OCI-LY1 (cell line): ENCODE results near the gene OR10H4.

Source experiments
- H2AFZ ChIP-seq: fragments of 200-600 bp; sonication (generic), shearing (Covaris generic); 2 replicates; pipeline ENCODE4 v1.6.0; 2014; ENCODE audit warnings: antibody characterized with exemption, mild to moderate bottlenecking, low read length
- H3F3A ChIP-seq: fragments of 200-600 bp; sonication (generic), shearing (Covaris generic); 2 replicates; pipeline ENCODE4 v1.6.0; 2014; ENCODE audit warnings: mild to moderate bottlenecking, antibody characterized with exemption, low read length, moderate library complexity; ENCODE audit not compliant: insufficient read depth
- H3K27ac ChIP-seq: fragments of 200-600 bp; sonication (generic); 2 replicates; pipeline ENCODE4 v1.5.1; 2014; ENCODE audit warnings: low read length, mixed run types, mild to moderate bottlenecking, low read depth; ENCODE audit not compliant: poor library complexity, severe bottlenecking
- H3K27me3 ChIP-seq: fragments of 200-600 bp; sonication (generic); 2 replicates; pipeline ENCODE4 v1.6.0; 2014; ENCODE audit warnings: antibody characterized with exemption, mild to moderate bottlenecking, low read length, moderate library complexity; ENCODE audit not compliant: insufficient read depth
- H3K36me3 ChIP-seq: fragments of 200-600 bp; sonication (generic); 2 replicates; pipeline ENCODE4 v1.6.1; 2014; ENCODE audit warnings: mild to moderate bottlenecking, antibody characterized with exemption, low read length, moderate library complexity, mixed read lengths; ENCODE audit not compliant: insufficient read depth
- H3K4me1 ChIP-seq: fragments of 200-600 bp; sonication (generic); 2 replicates; pipeline ENCODE4 v1.5.1; 2014; ENCODE audit warnings: mild to moderate bottlenecking, low read length, moderate library complexity; ENCODE audit not compliant: insufficient read depth, severe bottlenecking
- H3K4me2 ChIP-seq: fragments of 200-600 bp; sonication (generic), shearing (Covaris generic); 2 replicates; pipeline ENCODE4 v1.6.1; 2014; ENCODE audit warnings: low read length
- H3K4me3 ChIP-seq: fragments of 200-600 bp; sonication (generic); 2 replicates; pipeline ENCODE4 v1.5.1; 2014; ENCODE audit warnings: low read length, low read depth, mild to moderate bottlenecking, mixed read lengths; ENCODE audit not compliant: poor library complexity, severe bottlenecking
- H3K79me2 ChIP-seq: fragments of 200-600 bp; shearing (Covaris generic); 2 replicates; pipeline ENCODE4 v1.6.1; 2016; ENCODE audit warnings: mixed run types, low read length, mixed read lengths; ENCODE audit not compliant: insufficient read depth
- H3K9ac ChIP-seq: fragments of 200-600 bp; sonication (generic), shearing (Covaris generic); 2 replicates; pipeline ENCODE4 v1.6.1; 2014; ENCODE audit warnings: mild to moderate bottlenecking, low read length, mixed read lengths
- H3K9me2 ChIP-seq: fragments of 200-600 bp; sonication (generic), shearing (Covaris generic); 2 replicates; pipeline ENCODE4 v1.6.1; 2014; ENCODE audit warnings: low read depth, mild to moderate bottlenecking, low read length, mixed read lengths
- H3K9me3 ChIP-seq: fragments of 200-600 bp; shearing (Covaris generic); 2 replicates; pipeline ENCODE4 v1.6.1; 2014; ENCODE audit warnings: low read length, mixed read lengths
- H4K20me1 ChIP-seq: fragments of 200-600 bp; sonication (generic), shearing (Covaris generic); 2 replicates; pipeline ENCODE4 v1.6.0; 2016; ENCODE audit warnings: mild to moderate bottlenecking, low read length; ENCODE audit not compliant: insufficient read depth
- EZH2 ChIP-seq: fragments of 200-600 bp; sonication (generic), shearing (Covaris generic); IDR thresholded peaks from 2 replicates; pipeline ENCODE4 v1.8.0; 2017; ENCODE audit warnings: borderline replicate concordance, mixed run types, mild to moderate bottlenecking, antibody characterized with exemption, low read length, moderate library complexity, mixed read lengths
- TF ChIP-seq, protein P1 (sequence below): fragments of 200-600 bp; sonication (generic), shearing (Covaris generic); IDR thresholded peaks from 2 replicates; pipeline ENCODE4 v1.5.1; 2017; ENCODE audit warnings: mild to moderate bottlenecking, antibody characterized with exemption, low read length, moderate library complexity, mixed read lengths

OR10H4 gene

DNA sequence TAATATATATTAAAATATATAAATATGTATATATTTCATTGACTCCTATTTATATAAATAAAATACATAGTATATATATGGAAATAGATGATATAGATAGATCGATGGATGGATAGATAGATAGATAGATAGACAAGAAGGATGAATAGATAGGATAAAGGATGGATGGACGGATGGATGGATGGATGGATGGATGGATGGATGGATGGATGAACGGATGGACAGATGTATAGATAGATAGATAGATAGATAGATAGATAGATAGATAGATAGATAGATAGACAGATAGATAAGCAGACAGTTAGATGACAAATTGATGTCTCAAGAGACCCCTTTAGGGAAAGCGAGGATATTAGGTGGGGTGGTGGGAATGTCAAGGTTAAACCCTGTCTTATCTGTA lies 29.6 kb upstream of the OR10H4 start:
- H3K27ac ChIP-seq = no peak overlapping the region
- H3F3A ChIP-seq = no peaks in the 10 kb centered on the region
- no peaks in the 10 kb centered on the region for H4K20me1 ChIP-seq
- no peaks in the 10 kb centered on the region for H3K36me3 ChIP-seq
- H3K9me2 ChIP-seq = no peaks in the 10 kb centered on the region
- no peaks in the 10 kb centered on the region for H3K4me1 ChIP-seq
- H3K9ac ChIP-seq = no peak overlapping the region
- TF ChIP-seq, protein P1, sequence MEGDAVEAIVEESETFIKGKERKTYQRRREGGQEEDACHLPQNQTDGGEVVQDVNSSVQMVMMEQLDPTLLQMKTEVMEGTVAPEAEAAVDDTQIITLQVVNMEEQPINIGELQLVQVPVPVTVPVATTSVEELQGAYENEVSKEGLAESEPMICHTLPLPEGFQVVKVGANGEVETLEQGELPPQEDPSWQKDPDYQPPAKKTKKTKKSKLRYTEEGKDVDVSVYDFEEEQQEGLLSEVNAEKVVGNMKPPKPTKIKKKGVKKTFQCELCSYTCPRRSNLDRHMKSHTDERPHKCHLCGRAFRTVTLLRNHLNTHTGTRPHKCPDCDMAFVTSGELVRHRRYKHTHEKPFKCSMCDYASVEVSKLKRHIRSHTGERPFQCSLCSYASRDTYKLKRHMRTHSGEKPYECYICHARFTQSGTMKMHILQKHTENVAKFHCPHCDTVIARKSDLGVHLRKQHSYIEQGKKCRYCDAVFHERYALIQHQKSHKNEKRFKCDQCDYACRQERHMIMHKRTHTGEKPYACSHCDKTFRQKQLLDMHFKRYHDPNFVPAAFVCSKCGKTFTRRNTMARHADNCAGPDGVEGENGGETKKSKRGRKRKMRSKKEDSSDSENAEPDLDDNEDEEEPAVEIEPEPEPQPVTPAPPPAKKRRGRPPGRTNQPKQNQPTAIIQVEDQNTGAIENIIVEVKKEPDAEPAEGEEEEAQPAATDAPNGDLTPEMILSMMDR = no peak
- TF ChIP-seq EZH2 = no peak
- H3K4me2 ChIP-seq = no peak overlapping the region
- H2AFZ ChIP-seq = no peak overlapping the region
- H3K27me3 ChIP-seq = 0 out of 2 replicates have a peak, but pooled peaks cover under 1% of the 10 kb centered on the region
- no peak overlapping the region for H3K4me3 ChIP-seq
- H3K79me2 ChIP-seq = no peaks in the 10 kb centered on the region
- no peaks in the 10 kb centered on the region for H3K9me3 ChIP-seq

DNA sequence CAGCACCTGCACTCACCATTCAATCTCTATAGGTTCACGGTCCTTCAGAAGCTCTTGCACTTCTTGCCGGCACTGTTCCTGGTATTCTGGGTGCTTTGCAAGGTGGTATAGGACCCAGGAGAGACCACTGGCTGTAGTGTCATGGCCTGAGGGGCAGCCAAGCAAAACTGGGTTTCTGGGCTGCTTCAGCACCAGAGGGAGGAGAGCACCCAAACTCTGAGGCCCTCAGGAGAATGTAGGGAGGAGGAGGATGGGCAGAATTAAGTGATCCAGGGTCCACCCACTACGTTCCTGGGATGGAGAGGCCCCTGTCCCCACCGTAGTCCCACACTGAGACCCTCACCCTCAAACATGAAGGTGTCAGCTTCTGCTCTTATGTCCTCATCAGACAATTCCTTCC lies 26.8 kb upstream of the OR10H4 start:
- Histone ChIP-seq H3K4me3 (no peak overlapping the region), H4K20me1 (no peaks in the 10 kb centered on the region), H3K4me1 (no peaks in the 10 kb centered on the region), H3F3A (no peaks in the 10 kb centered on the region), H3K9me3 (no peaks in the 10 kb centered on the region), H3K79me2 (no peaks in the 10 kb centered on the region), H3K4me2 (no peak overlapping the region), H3K27ac (no peak overlapping the region), H3K36me3 (no peaks in the 10 kb centered on the region), H3K9me2 (no peaks in the 10 kb centered on the region), H2AFZ (no peak overlapping the region), H3K27me3 (0 out of 2 replicates have a peak, but pooled peaks cover 5% of the 10 kb centered on the region), H3K9ac (no peak overlapping the region)
- TF ChIP-seq EZH2 = no peak
- TF ChIP-seq, protein P1 = no peak

DNA sequence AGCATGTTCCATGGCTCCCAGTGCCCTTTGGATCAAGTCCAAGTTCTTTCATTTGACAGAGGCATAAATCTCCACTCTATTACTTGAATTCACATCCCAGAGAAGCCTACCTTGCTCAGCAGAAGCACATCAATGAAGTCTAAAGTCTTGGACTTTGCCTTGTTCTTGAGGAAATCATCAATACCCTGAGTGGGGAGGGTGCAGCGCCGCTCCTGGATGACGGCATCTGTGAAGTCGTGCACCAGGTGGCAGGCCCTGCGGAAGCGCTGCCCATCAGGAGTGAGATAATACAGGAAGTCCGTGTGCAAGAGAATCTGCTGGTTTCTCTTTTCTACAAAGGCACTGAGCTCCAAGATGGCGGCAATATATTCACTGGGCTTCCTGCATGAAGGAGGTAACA lies 25.1 kb upstream of the OR10H4 start:
- H3K79me2 ChIP-seq = no peaks in the 10 kb centered on the region
- no peak overlapping the region for H2AFZ ChIP-seq
- H3K4me3 ChIP-seq = no peak overlapping the region
- H4K20me1 ChIP-seq = no peaks in the 10 kb centered on the region
- H3K4me2 ChIP-seq = no peak overlapping the region
- no peaks in the 10 kb centered on the region for H3K9me2 ChIP-seq
- H3K27me3 ChIP-seq = 0 out of 2 replicates have a peak, but pooled peaks cover 5% of the 10 kb centered on the region
- H3K4me1 ChIP-seq = no peaks in the 10 kb centered on the region
- H3F3A ChIP-seq = no peaks in the 10 kb centered on the region
- TF ChIP-seq, protein P1 = no peak
- TF ChIP-seq EZH2 = no peak
- no peaks in the 10 kb centered on the region for H3K36me3 ChIP-seq
- no peak overlapping the region for H3K27ac ChIP-seq
- H3K9me3 ChIP-seq = no peaks in the 10 kb centered on the region
- no peak overlapping the region for H3K9ac ChIP-seq
